Astrocyte (in vitro differentiated cells and primary cell): ENCODE data around the gene EXOC6. TPM values are rescaled to one million over a fixed set of nuclear protein-coding genes. Genes with fewer than 3 reads are reported as not detected.
A peak's percentile ranks its signal among the peaks of the same experiment; 100 is the strongest.

Experiments
- DNase-seq: peaks from one replicate; pipeline ENCODE4 v3.0.0-alpha.2; 2010; ENCODE audit warnings: low read depth
- FAIRE-seq: peaks from 2 replicates; lab custom pipeline; 2011; peaks lifted over from hg19 to GRCh38; lab: Jason Lieb, UNC
- H2AFZ ChIP-seq: 2 replicates; pipeline ENCODE4 v1.6.0; 2012; ENCODE audit warnings: low read depth, low read length, inconsistent platforms
- H3K27ac ChIP-seq: 2 replicates; pipeline ENCODE4 v1.5.1; 2011; ENCODE audit warnings: low read depth, low read length, inconsistent platforms
- H3K27me3 ChIP-seq: 2 replicates; pipeline ENCODE4 v1.6.0; 2011; ENCODE audit warnings: low read length, inconsistent platforms; ENCODE audit not compliant: insufficient read depth
- H3K36me3 ChIP-seq: 2 replicates; pipeline ENCODE4 v1.5.1; 2011; ENCODE audit warnings: low read length, inconsistent platforms; ENCODE audit not compliant: insufficient read depth
- H3K4me1 ChIP-seq: 2 replicates; pipeline ENCODE4 v1.5.1; 2011; ENCODE audit warnings: low read length, inconsistent platforms; ENCODE audit not compliant: insufficient read depth
- H3K4me2 ChIP-seq: 2 replicates; pipeline ENCODE4 v1.6.0; 2012; ENCODE audit warnings: low read length, inconsistent platforms
- H3K4me3 ChIP-seq: 2 replicates; pipeline ENCODE4 v1.5.1; 2011; ENCODE audit warnings: low read depth, mild to moderate bottlenecking, low read length, inconsistent platforms; ENCODE audit not compliant: insufficient read depth
- H3K79me2 ChIP-seq: 2 replicates; pipeline ENCODE4 v1.6.0; 2012; ENCODE audit warnings: mild to moderate bottlenecking, low read length, inconsistent platforms; ENCODE audit not compliant: insufficient read depth
- H3K9ac ChIP-seq: 2 replicates; pipeline ENCODE4 v1.6.0; 2012; ENCODE audit warnings: mild to moderate bottlenecking, low read length, inconsistent platforms
- H3K9me3 ChIP-seq: 2 replicates; pipeline ENCODE4 v1.5.1; 2012; ENCODE audit warnings: low read depth, mild to moderate bottlenecking, low read length, inconsistent platforms; ENCODE audit not compliant: insufficient read depth
- H4K20me1 ChIP-seq: 2 replicates; pipeline ENCODE4 v1.6.0; 2012; ENCODE audit warnings: low read length, inconsistent platforms; ENCODE audit not compliant: insufficient read depth
- H3K27ac Mint-ChIP-seq: one replicate; pipeline ENCODE4 v1.8.0; 2021; ENCODE audit warnings: mild to moderate bottlenecking, mixed read lengths; ENCODE audit not compliant: unreplicated experiment
- H3K27me3 Mint-ChIP-seq: one replicate; pipeline ENCODE4 v1.8.0; 2021; ENCODE audit warnings: low read depth, mixed read lengths; ENCODE audit not compliant: unreplicated experiment
- H3K36me3 Mint-ChIP-seq: one replicate; pipeline ENCODE4 v1.8.0; 2021; ENCODE audit warnings: low read depth, mixed read lengths; ENCODE audit not compliant: unreplicated experiment
- H3K4me1 Mint-ChIP-seq: one replicate; pipeline ENCODE4 v1.8.0; 2021; ENCODE audit warnings: low read depth, mixed read lengths; ENCODE audit not compliant: unreplicated experiment
- H3K4me3 Mint-ChIP-seq: one replicate; pipeline ENCODE4 v1.8.0; 2021; ENCODE audit warnings: mild to moderate bottlenecking, moderate library complexity, mixed read lengths; ENCODE audit not compliant: unreplicated experiment
- H3K9me3 Mint-ChIP-seq: one replicate; pipeline ENCODE4 v1.8.0; 2021; ENCODE audit warnings: mild to moderate bottlenecking, mixed read lengths; ENCODE audit not compliant: unreplicated experiment
- EZH2 ChIP-seq: IDR thresholded peaks from 2 replicates; pipeline ENCODE4 v1.6.1; 2012; ENCODE audit warnings: mild to moderate bottlenecking, low read length, inconsistent platforms; ENCODE audit not compliant: insufficient read depth
- total RNA-seq: library from RNA; stranded (reverse); gene quantifications from 2 replicates; pipeline ENCODE4 v1.2.1, GENCODE V29; 2021
- TF ChIP-seq, protein P1 (sequence below): IDR thresholded peaks from 2 replicates; pipeline ENCODE4 v1.5.1; 2011; ENCODE audit warnings: low read depth, mild to moderate bottlenecking, inconsistent platforms, low read length, moderate library complexity; ENCODE audit not compliant: insufficient read depth

Gene EXOC6
- total RNA-seq, 1 donor from 2014 or later = 4.9 TPM

DNA sequence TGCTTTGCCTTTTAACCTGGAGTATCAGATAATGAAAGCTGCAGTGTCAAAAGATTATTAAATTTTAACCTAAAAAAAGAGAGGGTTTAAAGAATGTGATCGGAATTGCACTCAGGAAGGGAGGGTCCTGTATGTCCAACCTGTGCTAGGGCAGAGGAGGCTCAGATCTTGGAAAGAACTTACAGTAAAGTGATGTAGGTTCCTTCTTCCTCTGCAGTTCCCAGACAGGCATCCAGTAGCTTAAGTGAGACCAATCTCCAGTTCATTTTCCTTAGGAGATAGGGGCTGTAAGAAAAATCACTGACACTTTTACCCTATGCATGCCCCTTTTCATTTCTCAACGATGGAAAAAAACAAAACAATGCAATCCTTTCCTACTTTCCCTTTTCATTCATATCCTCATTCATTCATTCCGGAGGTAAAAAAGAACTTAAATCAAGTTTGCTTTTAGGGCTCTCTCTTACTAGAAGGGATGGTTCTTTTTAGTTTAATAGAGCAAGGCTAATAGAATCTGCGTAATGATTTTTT, 28.3 kb downstream of the EXOC6 start:
- no peaks in the 10 kb centered on the region for H3K4me1 ChIP-seq
- Mint-ChIP-seq H3K36me3 (no peaks in the 10 kb centered on the region), H3K27me3 (no peaks in the 10 kb centered on the region), H3K27ac (no peak overlapping the region), H3K9me3 (no peaks in the 10 kb centered on the region), H3K4me1 (peaks cover 4% of the 10 kb centered on the region), H3K4me3 (no peak overlapping the region)
- H3K9me3 ChIP-seq = no peaks in the 10 kb centered on the region
- TF ChIP-seq, protein P1, sequence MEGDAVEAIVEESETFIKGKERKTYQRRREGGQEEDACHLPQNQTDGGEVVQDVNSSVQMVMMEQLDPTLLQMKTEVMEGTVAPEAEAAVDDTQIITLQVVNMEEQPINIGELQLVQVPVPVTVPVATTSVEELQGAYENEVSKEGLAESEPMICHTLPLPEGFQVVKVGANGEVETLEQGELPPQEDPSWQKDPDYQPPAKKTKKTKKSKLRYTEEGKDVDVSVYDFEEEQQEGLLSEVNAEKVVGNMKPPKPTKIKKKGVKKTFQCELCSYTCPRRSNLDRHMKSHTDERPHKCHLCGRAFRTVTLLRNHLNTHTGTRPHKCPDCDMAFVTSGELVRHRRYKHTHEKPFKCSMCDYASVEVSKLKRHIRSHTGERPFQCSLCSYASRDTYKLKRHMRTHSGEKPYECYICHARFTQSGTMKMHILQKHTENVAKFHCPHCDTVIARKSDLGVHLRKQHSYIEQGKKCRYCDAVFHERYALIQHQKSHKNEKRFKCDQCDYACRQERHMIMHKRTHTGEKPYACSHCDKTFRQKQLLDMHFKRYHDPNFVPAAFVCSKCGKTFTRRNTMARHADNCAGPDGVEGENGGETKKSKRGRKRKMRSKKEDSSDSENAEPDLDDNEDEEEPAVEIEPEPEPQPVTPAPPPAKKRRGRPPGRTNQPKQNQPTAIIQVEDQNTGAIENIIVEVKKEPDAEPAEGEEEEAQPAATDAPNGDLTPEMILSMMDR = no peak
- no peak for TF ChIP-seq EZH2
- H4K20me1 ChIP-seq = peaks cover 4% of the 10 kb centered on the region
- H3K4me2 ChIP-seq = no peak overlapping the region
- FAIRE-seq (no peak), DNase-seq (no peak)
- H3K27me3 ChIP-seq = no peaks in the 10 kb centered on the region
- H3K4me3 ChIP-seq = no peak overlapping the region
- H3K79me2 ChIP-seq = peaks cover 6% of the 10 kb centered on the region
- no peak overlapping the region for H3K9ac ChIP-seq
- no peak overlapping the region for H3K27ac ChIP-seq
- H2AFZ ChIP-seq = no peak overlapping the region
- H3K36me3 ChIP-seq = no peaks in the 10 kb centered on the region

DNA sequence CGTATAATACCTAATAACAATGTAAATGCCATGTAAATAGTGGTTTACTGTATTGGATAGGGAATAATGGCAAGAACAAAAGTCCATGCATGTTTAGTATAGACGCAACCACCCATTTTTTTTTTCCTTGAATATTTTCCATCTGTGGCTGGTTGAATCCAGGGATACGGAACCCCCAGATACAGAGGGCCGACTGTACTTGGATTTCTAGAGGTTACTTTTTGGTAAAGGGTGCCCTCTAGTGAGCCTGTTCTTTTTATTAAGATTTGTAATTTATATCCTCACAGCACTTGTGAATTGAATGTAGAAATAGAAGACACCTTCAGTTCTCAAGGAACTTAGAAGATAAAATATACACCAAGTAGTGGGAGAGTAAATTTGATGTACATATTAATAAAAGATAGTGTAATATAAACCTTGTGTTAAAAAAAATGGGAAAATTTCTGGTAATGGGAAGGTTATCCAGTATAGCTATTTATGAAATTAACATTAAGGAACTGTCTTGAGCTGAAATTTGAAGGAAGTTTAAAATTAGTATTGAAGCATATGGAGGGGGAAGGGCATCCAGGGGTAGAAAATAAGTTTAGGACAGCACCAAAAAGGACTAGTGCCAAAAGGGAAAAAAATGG, 32.0 kb downstream of the EXOC6 start:
- Histone ChIP-seq H3K4me2 (no peak overlapping the region), H3K4me3 (no peak overlapping the region), H3K27me3 (no peaks in the 10 kb centered on the region), H3K27ac (no peak overlapping the region), H3K4me1 (no peaks in the 10 kb centered on the region), H3K9ac (no peak overlapping the region), H4K20me1 (peaks cover 4% of the 10 kb centered on the region), H3K79me2 (peaks cover 6% of the 10 kb centered on the region), H3K36me3 (no peaks in the 10 kb centered on the region), H2AFZ (no peak overlapping the region), H3K9me3 (no peaks in the 10 kb centered on the region)
- TF ChIP-seq EZH2 = no peak
- TF ChIP-seq, protein P1 = peak; percentile 39
- peak; percentile 34 for DNase-seq
- no peaks in the 10 kb centered on the region for H3K9me3 Mint-ChIP-seq
- no peaks in the 10 kb centered on the region for H3K27me3 Mint-ChIP-seq
- no peaks in the 10 kb centered on the region for H3K4me1 Mint-ChIP-seq
- FAIRE-seq = no peak
- no peak overlapping the region for H3K27ac Mint-ChIP-seq
- no peaks in the 10 kb centered on the region for H3K36me3 Mint-ChIP-seq
- H3K4me3 Mint-ChIP-seq = no peak overlapping the region

GRCh38 chr10:92880917-92881316, 32.6 kb downstream of the EXOC6 start:
- Histone ChIP-seq H3K4me3 (no peak overlapping the region), H3K79me2 (peaks cover 6% of the 10 kb centered on the region), H3K9me3 (no peaks in the 10 kb centered on the region), H3K4me1 (no peaks in the 10 kb centered on the region), H3K9ac (no peak overlapping the region), H2AFZ (no peak overlapping the region), H3K27ac (no peak overlapping the region), H3K27me3 (no peaks in the 10 kb centered on the region), H3K36me3 (no peaks in the 10 kb centered on the region), H3K4me2 (no peak overlapping the region), H4K20me1 (peaks cover 4% of the 10 kb centered on the region)
- H3K36me3 Mint-ChIP-seq = no peaks in the 10 kb centered on the region
- H3K9me3 Mint-ChIP-seq = no peaks in the 10 kb centered on the region
- H3K4me3 Mint-ChIP-seq = no peak overlapping the region
- FAIRE-seq = no peak
- TF ChIP-seq EZH2 = no peak
- TF ChIP-seq, protein P1 = no peak
- H3K27me3 Mint-ChIP-seq = no peaks in the 10 kb centered on the region
- DNase-seq = no peak
- H3K4me1 Mint-ChIP-seq = no peaks in the 10 kb centered on the region
- H3K27ac Mint-ChIP-seq = no peak overlapping the region
